ENCODE measurements around the gene MEP1B.

DNA sequence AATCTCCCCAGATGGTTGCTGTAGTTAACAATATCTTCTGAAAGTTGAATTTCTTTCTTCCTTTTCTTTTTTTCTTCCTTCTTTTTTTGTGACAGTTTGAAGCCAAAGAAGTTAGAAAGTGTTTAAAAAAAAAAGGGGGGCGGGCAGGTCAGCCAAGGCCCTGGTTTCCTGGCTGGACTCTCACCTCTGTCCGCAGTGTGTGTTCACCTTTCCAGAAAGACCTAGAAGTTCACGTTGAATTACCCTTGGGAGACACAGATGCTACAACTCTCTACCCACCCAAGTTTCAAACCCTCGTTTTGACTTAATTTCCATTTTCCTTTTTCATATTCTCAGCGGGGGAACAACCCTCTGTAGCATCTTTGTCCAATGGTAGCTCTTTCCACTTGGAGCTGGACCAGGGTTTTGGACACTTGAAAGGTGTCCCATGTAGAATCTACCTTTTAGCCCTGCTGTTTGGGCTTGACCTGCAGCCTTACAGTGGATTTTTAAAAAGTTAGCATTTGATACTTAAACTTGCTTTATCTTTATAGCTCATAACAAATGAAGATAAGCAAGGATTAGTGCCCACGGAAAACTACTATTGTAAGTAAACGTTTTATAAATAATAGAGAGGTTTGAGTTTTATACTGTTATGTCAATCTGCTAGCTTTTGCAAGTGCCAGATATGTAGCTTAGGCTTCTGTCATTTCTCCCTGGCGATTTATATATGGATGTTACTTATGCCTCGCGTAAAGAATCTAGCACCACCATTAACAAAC, 20.0 kb downstream of the MEP1B start:
- TF ChIP-seq YY1 (IDR thresholded peaks at IDR 0.05; ENCODE audit: insufficient read depth, insufficient read length) (no peak), SUZ12 (IDR thresholded peaks at IDR 0.05; ENCODE audit: extremely low read depth, insufficient read depth, insufficient read length) (no peak)

Measured in NT2/D1 (cell line).